HCT116 (cell line): ENCODE data around the gene ALOX5AP.

Experiments
- CEBPB ChIP-seq: IDR thresholded peaks from 2 replicates; pipeline ENCODE4 v1.6.1; 2012; ENCODE audit warnings: low read depth
- CTCF ChIP-seq, 3 experiments: fragments of 200-600 bp in 1 of 3; sonication (generic) in 1 of 3; IDR thresholded peaks in 2 of 3; conservative IDR thresholded peaks in 1 of 3; 2 replicates each; pipeline ENCODE4 v1.5.1; 2012 to 2017; ENCODE audit warnings: low read depth in 2 of 3, low read length in 2 of 3, antibody characterized with exemption in 1 of 3, borderline replicate concordance in 1 of 3, control low read depth in 1 of 3, mild to moderate bottlenecking in 1 of 3, mixed read lengths in 1 of 3, mixed run types in 1 of 3, moderate library complexity in 1 of 3; ENCODE audit not compliant: insufficient read depth in 1 of 3
- JUND ChIP-seq: IDR thresholded peaks from 2 replicates; pipeline ENCODE4 v1.6.1; 2012
- MAX ChIP-seq: IDR thresholded peaks from 2 replicates; pipeline ENCODE4 v1.6.1; 2012
- POLR2A ChIP-seq: IDR thresholded peaks from 2 replicates; pipeline ENCODE4 v1.7.0; 2011; ENCODE audit warnings: borderline replicate concordance; ENCODE audit not compliant: insufficient read depth, insufficient read length; ENCODE audit errors: extremely low read depth
- POLR2AphosphoS5 ChIP-seq: IDR thresholded peaks from 2 replicates; pipeline ENCODE4 v1.6.1; 2011; ENCODE audit warnings: mild to moderate bottlenecking, low read depth, low read length, moderate library complexity
- SIN3A ChIP-seq: IDR thresholded peaks from 2 replicates; pipeline ENCODE4 v1.6.1; 2012; ENCODE audit warnings: low read depth
- SRF ChIP-seq: IDR thresholded peaks from 2 replicates; pipeline ENCODE4 v1.6.1; 2012; ENCODE audit warnings: low read depth
- YY1 ChIP-seq: IDR thresholded peaks from 2 replicates; pipeline ENCODE4 v1.6.1; 2011; ENCODE audit warnings: low read length, low read depth, moderate library complexity, mild to moderate bottlenecking; ENCODE audit not compliant: insufficient replicate concordance; ENCODE audit errors: extremely low read depth
- ZFX ChIP-seq: fragments of 450-650 bp; IDR thresholded peaks from 2 replicates; pipeline ENCODE4 v1.6.1; 2017
- ZNF274 ChIP-seq: fragments of 200-500 bp; sonication (Bioruptor generic); IDR thresholded peaks from 2 replicates; pipeline ENCODE4 v1.6.1; 2014; ENCODE audit warnings: mild to moderate bottlenecking, low read depth, low read length, inconsistent platforms

GRCh38 chr13:30720172-30720869, 15.0 kb upstream of the ALOX5AP start:
- TF ChIP-seq CTCF (IDR thresholded peaks at IDR 0.05 in 2 of 3, conservative IDR thresholded peaks at IDR 0.05 in 1 of 3; ENCODE audit: borderline replicate concordance in 1 of 3, insufficient read depth in 1 of 3, low read depth in 2 of 3, low read length in 2 of 3): no peak
- TF ChIP-seq ZNF274: no peak
- TF ChIP-seq MAX: no peak
- no peak for TF ChIP-seq YY1
- TF ChIP-seq CEBPB: no peak
- no peak for TF ChIP-seq JUND
- no peak for TF ChIP-seq POLR2A
- TF ChIP-seq SIN3A: no peak
- no peak for TF ChIP-seq SRF
- TF ChIP-seq POLR2AphosphoS5: no peak
- no peak for TF ChIP-seq ZFX
